LNCAP (cell line): Measurements from ENCODE around the gene GPR158.

Experiments used
- TF ChIP-seq, protein P1 (sequence below): fragments of 450-650 bp; IDR thresholded peaks from 2 replicates; pipeline ENCODE4 v1.5.1; 2017; ENCODE audit warnings: mild to moderate bottlenecking

GPR158 gene

DNA sequence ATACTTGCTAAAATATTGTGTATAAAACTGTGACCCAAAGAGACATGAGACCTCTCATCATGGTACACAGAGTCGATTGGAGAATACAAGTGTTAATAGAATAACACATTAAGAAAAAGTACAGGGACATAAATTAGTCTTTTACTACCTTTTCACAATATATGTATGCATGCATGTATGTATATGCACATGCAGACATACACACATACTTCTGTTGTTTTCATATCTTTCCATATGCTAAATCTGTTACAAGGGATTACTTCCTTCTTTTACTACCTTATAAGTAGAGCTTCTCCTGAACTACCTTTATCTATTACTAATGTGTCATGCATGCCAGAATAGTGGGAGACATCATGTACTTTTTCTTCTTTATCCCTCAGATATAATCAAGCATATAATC, 131.6 kb downstream of the GPR158 start:
- TF ChIP-seq, protein P1, sequence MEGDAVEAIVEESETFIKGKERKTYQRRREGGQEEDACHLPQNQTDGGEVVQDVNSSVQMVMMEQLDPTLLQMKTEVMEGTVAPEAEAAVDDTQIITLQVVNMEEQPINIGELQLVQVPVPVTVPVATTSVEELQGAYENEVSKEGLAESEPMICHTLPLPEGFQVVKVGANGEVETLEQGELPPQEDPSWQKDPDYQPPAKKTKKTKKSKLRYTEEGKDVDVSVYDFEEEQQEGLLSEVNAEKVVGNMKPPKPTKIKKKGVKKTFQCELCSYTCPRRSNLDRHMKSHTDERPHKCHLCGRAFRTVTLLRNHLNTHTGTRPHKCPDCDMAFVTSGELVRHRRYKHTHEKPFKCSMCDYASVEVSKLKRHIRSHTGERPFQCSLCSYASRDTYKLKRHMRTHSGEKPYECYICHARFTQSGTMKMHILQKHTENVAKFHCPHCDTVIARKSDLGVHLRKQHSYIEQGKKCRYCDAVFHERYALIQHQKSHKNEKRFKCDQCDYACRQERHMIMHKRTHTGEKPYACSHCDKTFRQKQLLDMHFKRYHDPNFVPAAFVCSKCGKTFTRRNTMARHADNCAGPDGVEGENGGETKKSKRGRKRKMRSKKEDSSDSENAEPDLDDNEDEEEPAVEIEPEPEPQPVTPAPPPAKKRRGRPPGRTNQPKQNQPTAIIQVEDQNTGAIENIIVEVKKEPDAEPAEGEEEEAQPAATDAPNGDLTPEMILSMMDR: no peak

DNA sequence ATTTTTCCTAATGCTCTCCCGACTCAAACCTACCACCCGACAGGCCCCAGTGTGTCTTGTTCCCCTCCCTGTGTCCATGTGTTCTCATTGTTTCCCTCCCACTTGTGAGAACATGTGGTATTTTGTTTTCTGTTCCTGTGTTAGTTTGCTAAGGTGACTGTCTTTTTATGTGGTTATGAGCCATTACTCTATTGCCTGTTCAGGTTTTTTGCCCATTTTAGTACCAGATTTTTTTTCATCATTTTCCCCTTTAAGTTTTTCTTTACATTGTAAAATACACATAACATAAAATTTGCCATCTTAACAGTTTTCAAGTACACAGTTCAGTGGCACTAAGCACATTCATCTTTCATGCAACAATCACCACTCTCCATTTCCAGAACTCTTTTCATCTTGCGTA, 133.5 kb downstream of the GPR158 start:
- TF ChIP-seq, protein P1: no peak

DNA sequence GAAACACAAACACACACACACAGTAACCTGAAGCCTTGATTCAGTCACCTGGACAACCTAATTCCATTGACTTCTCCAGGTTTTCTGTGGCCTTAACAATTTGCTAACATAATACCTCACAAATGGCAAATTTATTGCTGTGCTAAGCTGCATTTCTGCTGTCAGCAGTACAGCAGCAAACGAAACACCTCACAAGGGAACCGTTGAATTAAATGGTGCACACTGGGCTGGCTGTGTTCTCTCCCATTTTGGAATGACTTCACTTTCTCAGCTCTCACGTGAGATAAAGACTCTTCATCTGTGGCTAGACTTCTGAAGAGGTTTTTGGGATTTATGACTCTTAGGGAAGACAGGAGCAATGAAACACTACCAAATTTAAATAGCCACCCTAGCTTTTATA, 152.5 kb downstream of the GPR158 start:
- TF ChIP-seq, protein P1: no peak

DNA sequence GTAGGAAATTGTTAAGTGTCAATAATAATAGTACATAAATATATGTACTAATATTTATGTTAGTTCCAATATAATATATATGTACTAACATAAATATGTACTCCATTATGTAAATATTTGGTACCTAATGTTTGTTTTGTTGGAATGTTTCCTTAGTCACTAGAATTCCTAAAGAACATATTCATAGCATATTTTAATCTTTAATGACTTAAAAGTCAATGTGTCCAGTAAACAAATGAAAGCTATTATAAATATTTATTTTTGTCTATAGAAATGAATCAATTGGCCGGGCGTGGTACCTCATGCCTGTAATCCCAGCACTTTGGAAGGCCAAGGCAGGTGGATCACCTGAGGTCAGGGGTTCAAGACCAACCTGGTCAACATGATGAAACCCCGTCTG, 153.6 kb downstream of the GPR158 start:
- TF ChIP-seq, protein P1: no peak

DNA sequence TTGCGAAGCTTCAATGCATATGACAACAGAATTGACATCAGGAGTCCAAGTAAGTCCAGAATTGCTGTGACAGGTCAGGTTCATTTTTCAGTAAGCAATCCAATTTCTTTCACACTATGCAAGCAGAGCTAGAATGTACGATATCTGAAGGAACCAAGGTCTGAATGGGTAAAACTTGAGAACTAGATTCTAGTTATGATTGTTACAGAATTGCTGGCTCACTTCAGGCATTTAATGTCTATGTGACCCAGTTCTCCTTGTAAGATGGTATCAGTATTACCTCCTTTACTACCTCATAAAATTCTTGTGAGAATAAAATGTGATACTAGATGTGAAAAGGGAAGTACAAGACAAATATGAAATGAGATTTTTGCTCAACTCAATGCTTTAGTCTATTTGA, 159.6 kb downstream of the GPR158 start:
- TF ChIP-seq, protein P1: no peak

DNA sequence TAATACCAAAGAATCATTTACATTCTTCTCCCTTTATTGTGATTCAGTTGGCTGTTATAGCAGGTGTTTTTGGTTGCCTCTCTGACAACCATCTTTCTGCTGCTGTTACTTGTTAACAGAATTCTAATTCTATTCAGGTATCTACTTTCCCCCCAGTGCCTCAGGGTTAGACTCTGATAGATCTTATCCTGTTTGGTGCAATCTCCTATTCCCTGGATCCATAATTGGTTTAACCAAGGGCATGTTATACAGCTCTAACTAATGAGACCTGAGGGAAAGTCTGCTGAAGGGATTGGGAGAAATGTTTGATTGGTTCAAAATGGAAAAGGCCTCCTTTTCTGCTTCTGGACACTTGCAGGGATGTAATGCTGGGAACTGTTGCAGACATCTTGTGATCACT, 161.5 kb downstream of the GPR158 start:
- TF ChIP-seq, protein P1: no peak

DNA sequence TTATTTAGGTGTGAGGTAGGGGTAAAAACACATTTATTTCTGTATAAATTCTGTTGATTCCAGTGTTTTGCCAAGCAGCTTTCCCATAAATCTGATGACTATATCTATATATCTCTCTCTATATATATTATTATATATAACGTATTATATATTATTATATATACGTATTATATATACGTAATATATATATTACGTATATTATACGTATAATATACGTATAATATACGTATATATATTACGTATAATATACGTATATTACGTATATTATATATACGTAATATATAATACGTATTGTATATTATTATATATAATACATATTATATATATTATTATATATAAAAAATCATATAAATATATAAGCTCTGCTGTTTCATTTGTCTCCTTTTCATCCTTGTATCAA, 163.5 kb downstream of the GPR158 start:
- TF ChIP-seq, protein P1: no peak

DNA sequence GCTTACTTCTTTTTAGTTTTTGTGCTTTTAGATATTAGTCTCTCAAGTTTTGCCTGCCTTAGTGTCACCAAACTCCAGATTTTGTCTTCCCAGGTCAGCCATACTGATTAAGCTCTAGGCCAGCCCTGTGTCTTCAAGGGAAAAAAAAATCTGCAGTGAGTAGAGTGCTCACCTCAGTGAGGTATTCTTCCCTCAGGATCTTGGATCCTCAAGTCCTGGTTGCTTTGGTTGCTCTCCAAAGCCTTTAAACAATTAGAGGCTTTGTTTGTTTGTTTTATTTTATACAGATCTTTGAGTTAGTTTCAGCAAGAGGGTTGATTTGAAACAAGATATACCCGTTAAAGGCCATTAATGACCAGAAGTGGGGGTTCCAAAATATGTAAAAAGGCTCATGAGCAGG, 165.2 kb downstream of the GPR158 start:
- TF ChIP-seq, protein P1: no peak
